NCI-H69 (cell line): ENCODE measurements around the gene CREBBP.

Experiments
- DNase-seq: peaks from one replicate; lab custom pipeline; 2025; lab: John Stamatoyannopoulos, UW

Gene CREBBP

DNA sequence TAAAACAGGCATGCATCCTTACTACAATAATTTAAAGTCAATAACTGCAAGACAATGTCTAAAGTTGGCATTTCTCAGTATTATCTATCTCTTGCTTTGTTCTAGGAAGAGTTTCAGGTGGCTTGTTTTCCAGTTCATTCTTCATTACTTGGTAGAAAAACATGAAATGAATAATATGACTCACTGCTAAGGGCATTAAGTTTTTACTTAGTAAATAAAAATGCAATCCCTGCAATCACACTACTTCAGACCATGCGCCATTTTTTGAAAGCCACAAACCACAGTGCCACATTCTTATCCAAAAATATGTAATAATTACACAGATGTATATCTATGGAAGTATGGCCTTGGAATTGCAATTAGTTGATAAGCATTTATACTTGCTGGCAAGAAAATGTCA is 55.4 kb downstream of the CREBBP start:
- no peak for DNase-seq

GRCh38 chr16:3824121-3824795 is 56.3 kb downstream of the CREBBP start:
- no peak for DNase-seq

DNA sequence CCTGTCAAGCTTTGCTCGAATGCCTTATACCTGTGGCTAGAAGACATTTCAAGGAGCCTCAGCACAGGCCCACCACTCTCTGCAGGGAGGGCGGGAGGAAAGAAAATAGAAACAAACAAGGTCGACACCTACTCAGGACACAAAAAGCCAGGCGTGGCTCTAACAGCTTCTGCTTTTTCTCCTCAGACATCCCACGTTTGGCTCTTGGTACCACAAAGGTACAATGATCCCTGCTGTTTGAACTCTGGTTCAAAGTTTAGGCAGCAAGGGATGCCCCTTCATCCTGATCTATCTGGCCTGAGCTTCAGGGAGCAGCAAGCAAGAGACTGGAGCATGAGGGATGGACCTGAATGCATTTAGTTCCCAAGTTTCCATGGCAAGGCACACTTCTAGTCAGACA is 57.1 kb downstream of the CREBBP start:
- DNase-seq = no peak

DNA sequence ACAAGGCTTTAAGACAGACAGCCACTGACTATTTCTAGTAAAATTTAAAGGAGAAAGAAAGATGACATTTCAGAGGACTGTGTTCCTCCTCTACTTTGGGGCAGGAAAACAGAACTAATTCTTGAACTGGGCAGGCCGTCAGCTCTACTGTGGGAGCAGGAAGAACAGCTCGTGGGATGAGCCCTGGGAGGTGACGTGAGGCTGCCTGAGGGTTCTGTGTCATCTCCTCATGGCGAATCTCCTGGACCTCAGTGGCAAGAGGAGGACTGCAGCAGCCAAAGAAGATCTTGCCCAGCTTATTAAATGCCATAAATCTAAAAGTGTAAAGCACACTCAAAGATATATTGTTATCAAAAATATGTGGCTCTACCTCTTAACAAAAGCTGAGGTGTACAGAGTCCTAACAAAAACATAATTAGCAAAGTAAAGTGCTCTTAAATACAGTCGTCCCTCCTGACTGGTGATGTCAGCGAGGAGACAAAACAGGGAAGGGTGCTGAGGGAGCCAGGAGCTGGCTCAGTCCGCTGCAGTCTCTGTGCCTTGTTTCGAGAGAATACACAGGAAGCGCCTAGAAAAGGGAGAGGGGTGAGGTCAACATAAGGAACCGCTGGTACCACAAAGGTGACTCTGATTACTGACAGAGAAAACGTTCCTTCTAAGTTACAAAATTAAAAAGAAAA is 58.0 kb downstream of the CREBBP start:
- peak; percentile 52 for DNase-seq

DNA sequence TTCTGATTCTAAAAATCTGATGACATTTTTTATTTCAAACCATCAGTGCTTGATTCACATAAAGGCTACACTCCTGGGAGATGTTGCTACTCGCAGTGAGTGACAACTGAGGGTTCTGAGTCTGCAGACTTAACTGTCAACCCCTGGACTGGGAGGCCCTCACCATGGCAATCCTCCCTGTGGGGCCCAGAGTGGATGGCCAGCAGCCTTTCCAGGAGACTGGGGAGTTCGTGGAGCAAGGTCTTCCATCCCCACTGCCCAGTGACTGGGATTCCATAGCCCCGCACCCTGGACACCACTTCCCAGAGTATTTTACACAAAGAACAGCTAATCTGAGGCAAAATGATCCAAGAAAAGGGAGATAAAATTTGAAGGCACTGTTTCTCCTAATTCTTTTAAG is 59.3 kb downstream of the CREBBP start:
- no peak for DNase-seq

GRCh38 chr16:3819746-3820724 is 60.5 kb downstream of the CREBBP start:
- DNase-seq = peak; percentile 99

DNA sequence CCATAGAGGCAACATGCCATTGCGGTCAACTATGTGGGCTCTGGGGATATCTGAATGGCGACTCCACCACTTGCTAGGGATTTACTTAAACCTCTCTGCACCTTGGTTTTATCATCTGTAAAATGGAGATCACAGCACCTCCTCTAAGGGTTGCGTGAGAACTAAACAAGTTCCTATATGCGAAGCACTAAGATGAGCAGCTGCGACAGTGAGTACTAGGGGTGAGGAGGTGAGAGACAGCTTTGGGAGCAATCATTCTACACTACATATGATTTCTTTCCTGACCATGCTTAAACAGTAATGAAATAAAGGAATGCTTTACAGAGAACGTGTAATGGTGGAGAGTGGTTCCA is 61.4 kb downstream of the CREBBP start:
- no peak for DNase-seq

DNA sequence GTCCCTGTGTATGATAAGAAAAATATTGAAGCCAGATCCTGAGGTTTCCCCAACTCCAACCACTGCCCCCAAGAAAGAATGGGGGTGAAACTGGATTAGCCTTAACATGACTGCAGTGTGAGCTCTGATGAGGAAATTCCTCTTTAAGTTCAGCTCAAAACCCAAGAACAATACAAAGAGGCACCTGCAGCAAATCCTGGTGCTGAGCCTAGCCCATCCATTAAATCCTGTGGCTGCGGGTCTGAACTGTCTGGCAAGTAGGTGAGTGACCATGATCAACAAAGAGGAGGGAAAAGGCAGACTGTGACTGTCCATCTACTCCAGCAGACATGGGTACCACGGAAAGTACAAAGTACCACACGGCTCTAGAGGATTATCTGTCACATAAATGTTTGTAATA is 64.2 kb downstream of the CREBBP start:
- DNase-seq = peak; percentile 31

DNA sequence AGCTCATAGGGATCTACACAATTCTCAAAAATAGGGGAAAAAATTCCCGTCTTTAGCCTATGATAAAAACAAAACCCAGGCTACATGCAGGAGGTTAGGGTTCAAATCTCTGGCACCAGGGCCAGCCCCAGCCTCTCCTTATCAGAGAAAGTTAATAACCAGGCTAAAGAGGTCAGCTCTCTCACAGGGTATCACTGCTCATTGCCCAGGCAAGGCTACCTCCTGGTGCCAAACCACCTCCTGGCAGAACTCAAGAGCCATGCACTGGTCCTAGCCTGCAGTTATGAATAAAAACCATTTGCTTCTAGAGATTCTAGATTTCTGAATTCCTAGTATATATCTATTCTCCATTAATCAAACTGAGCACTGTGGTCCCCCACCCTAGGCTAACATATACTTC is 65.8 kb downstream of the CREBBP start:
- no peak for DNase-seq

- DNase-seq = no peak
These were observed 67.9 kb downstream of the CREBBP start for GRCh38 chr16:3812469-3813172.

- no peak for DNase-seq
These were observed 69.7 kb downstream of the CREBBP start for GRCh38 chr16:3810818-3811217.

DNA sequence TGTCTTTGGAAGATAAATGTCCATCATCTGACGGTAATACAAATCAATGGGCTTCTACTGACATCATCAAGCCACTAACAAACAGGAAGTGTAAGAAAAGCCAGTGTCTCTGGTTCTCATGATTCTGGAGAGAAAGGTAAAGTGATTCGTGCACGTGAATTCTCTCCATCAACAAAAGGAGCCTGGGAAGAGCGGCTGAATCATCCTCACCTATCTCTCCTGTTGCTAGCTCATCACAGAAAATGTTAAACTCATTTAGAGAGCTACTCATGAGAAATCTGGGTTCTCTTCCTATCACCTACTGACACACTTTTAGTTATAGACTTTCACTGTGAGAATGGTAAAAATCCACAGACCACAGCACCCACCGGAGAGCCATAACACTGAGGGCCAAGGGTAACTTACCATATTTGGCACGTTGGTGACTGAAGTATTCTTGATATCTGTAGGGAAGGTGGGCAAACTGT is 70.3 kb downstream of the CREBBP start:
- no peak for DNase-seq

DNA sequence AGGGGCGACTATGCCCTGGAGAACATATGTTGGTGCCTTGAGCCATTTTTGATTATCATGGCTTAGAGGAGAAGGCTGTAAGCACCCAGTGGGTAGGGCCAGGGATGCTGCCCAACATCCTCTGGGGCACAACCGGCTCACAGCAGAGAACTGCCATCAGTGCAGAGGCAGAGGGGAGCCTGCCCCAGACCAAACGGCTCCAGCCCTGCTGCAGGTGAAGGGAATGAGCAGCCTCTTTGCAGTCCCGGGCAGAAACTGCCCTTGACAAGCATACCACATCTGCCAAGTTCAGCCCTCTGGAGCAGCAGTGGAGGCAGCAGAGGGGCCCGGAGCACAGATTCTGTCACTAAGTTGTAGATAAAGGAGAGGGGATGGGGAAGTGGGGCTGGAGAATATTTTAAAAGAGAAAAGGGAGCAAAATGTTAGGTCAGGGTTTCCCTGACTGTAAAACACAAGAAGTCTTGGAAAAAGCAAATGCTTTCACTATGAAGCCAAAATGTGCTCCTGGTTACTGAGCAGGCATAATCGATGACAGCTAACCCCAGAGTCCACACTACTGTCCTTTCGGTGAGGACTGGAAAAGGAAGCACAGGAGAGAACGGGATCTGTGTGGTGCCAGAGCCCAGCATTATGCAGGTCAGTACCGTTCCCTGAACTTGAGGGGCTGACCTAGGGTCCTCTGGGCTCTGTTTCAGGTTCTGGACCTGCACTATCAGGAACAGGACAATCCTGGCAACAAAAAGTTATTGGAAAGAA is 72.0 kb downstream of the CREBBP start:
- DNase-seq = no peak

DNA sequence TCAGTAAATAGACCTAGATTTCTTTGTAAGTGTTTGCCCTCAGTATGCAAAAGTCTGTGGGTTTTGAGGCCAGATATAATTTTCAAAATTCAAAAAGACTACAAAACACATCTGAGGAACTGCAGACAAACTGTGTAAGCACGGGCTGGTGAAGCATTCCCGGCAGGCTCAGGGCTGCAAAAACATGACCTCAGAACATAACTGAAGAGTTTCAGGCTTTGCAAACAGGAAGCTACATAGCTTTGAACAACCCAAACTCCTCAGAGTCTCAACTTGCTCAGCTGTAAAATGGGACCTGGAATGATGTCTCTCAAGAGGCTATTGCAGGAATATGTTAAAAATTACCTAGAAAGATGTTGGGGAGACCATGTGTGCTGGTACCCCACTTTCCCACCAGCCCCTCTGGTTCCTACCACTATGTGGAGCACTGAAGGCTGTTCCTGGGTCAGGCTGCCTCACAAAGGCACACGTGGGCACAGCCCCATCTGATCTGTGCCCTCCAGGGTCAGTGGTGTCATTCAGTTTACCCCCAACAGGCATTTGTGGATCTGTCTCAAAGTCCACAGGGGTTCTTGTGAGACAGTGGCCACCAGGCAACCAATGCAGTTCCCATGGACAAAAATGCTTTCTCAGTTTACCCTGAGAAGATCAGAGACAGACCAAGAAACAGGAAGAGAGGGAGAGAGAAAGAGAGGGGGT is 72.9 kb downstream of the CREBBP start:
- DNase-seq = no peak

DNA sequence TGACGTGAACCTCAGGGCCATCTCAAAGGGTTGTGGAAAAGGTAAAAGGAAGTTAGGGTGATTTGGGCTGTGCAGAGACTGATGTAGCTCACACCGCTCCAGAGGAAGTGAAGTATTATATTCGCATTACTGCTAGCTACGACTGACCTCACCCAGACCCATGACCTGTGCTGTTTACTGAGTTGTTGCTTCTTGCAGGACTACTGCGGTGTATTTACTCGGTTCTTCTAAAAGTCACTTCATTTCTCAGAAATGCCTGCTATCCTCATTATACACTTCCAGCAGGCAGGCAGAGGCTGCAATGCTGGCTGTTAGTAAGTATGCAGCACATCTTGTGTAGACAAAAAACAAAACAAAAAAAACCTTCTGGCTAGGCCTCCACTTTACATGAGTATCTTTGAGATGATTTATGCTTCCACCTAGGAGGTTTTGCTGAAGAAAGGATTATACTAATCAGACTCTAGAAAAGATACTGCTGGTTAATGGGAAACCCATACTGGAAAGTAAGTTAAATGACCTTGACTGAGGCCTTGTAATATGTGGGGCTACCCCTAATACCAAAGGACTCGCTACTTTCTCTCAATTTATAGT is 76.0 kb downstream of the CREBBP start:
- DNase-seq = no peak

DNA sequence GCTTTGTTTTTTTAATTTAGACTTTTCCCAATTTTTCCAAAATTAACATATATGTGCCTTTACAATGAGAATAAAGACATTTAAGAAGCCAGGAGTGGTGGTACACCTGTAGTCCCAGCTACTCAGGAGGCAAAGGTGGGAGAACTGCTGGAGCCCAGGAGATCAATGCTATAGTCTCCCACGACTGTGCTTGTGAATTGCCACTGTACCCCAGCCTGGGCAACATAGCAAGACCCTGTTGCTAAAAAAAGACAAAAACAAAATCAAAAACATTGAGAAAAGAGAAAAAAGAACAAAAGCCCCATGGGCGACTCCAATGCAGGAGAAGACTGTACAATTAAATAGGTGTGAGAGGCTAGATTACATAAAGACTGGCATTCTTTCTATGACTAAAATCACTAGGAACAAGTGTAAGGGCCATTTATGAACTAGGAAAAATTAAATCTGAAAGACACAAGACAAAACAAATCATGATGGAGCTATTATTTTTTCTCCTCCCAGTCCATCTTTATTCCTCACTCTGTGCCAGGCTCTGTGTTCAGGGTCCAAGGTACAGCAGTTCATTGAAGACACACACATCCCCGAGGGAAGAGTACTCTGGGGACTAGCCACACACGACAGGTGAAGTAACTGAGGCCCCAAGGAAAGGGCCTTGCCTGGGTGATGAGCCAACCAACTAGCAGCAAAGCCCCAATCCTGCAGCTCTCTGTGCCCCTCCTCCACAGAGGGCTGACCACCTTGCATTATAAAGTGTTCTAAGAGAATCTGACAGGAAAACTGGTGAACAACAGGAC is 79.8 kb downstream of the CREBBP start:
- DNase-seq = no peak

GRCh38 chr16:3800019-3800418 is 80.5 kb downstream of the CREBBP start:
- no peak for DNase-seq

GRCh38 chr16:3799354-3799753 is 81.2 kb downstream of the CREBBP start:
- no peak for DNase-seq

GRCh38 chr16:3798838-3799237 is 81.7 kb downstream of the CREBBP start:
- no peak for DNase-seq
